Tibial artery (tissue), 4 donors: ENCODE data around the gene RPL23.

Experiments
- DNase-seq, 2 donors: peaks; one replicate each; pipeline ENCODE4 v3.0.0-alpha.2; 2019
- H3K27ac ChIP-seq, 2 donors: fragments of 200-600 bp; sonication (generic) in 1 of 2; 1 replicate in 1 of 2; 2 replicates in 1 of 2; pipeline ENCODE4 v1.5.1; 2018 to 2019; ENCODE audit warnings: mild to moderate bottlenecking in 1 of 2
- H3K27me3 ChIP-seq, 2 donors: fragments of 200-600 bp; sonication (generic) in 1 of 2; one replicate each; pipeline versions ENCODE4 v1.5.1 to v1.6.0; 2016 to 2019
- H3K36me3 ChIP-seq, 3 donors: fragments of 200-600 bp; sonication (generic) in 2 of 3; one replicate each; pipeline ENCODE4 v1.5.1; 2016 to 2019; ENCODE audit warnings: mild to moderate bottlenecking in 2 of 3
- H3K4me1 ChIP-seq, 4 donors: fragments of 200-600 bp; sonication (generic) in 2 of 4; 1 replicate in 3 of 4; 2 replicates in 1 of 4; pipeline ENCODE4 v1.5.1; 2016 to 2019
- H3K4me3 ChIP-seq, 2 donors: fragments of 200-600 bp; sonication (generic) in 1 of 2; 1 replicate in 1 of 2; 2 replicates in 1 of 2; pipeline ENCODE4 v1.5.1; 2018 to 2019; ENCODE audit warnings: mild to moderate bottlenecking in 2 of 2
- H3K9me3 ChIP-seq, 3 donors: fragments of 200-600 bp; sonication (generic) in 1 of 3; one replicate each; pipeline ENCODE4 v1.5.1; 2016 to 2019
- intact Hi-C: fragments of 100-400 bp; cut with DNase I; formaldehyde crosslinking; loops from one replicate; pipeline ENCODE4 v1.15.0; 2023; ENCODE audit warnings: low total_unique reads
- TF ChIP-seq, protein P1 (sequence below), 2 experiments: fragments of 200-600 bp in 1 of 2; fragments of 450-650 bp in 1 of 2; IDR thresholded peaks; one replicate each; pipeline ENCODE4 v1.5.1; 2017 to 2019; ENCODE audit warnings: antibody characterized with exemption in 2 of 2, mild to moderate bottlenecking in 1 of 2, moderate library complexity in 1 of 2

The RPL23 gene

DNA sequence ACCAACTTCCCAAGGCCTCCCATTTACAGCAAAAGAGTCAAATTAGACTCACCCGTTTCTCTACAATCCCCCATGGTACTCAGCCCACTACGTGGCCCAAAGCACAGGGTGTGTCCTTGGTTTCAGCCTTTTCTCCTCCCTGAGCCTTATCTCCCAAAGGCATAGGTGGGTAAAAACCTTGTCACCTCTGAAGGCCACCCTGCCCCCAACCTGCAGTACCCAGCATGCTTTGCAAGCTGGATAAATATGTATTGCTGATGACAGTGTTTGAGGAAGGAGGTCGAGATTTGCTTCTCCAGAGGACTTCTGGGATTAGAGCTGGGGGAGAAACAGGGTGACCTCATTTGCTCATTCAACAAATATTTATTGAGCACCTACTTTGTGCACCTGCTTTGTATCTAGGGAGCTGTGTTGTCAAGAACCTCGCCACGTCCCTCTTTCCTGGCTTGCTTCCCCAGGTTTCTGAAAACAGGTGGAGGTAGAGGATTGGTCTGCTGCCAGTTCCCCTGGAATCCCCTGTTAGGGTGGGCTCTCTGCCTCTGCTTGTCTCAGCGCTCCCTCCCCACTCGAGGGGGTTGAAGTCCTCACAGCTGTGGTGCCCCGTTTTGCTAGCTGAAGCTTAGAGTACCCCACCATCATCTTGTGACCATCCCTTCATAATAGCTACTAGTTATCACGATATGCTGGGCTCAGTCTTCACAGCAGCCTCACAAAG lies 19.3 kb upstream of the RPL23 start:
- Histone ChIP-seq H3K4me1 (peaks cover 6 to 78% (median 68%) of the 10 kb centered on the region in 4 donors), H3K9me3 (no peaks in the 10 kb centered on the region), H3K4me3 (peak overlapping the region; percentile 77 to 96), H3K36me3 (peaks cover 0 to 4% (median 0%) of the 10 kb centered on the region in 3 donors), H3K27ac (peak overlapping the region; percentile 92 to 98), H3K27me3 (no peaks in the 10 kb centered on the region)
- no peak for DNase-seq
- TF ChIP-seq, protein P1, sequence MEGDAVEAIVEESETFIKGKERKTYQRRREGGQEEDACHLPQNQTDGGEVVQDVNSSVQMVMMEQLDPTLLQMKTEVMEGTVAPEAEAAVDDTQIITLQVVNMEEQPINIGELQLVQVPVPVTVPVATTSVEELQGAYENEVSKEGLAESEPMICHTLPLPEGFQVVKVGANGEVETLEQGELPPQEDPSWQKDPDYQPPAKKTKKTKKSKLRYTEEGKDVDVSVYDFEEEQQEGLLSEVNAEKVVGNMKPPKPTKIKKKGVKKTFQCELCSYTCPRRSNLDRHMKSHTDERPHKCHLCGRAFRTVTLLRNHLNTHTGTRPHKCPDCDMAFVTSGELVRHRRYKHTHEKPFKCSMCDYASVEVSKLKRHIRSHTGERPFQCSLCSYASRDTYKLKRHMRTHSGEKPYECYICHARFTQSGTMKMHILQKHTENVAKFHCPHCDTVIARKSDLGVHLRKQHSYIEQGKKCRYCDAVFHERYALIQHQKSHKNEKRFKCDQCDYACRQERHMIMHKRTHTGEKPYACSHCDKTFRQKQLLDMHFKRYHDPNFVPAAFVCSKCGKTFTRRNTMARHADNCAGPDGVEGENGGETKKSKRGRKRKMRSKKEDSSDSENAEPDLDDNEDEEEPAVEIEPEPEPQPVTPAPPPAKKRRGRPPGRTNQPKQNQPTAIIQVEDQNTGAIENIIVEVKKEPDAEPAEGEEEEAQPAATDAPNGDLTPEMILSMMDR (IDR thresholded peaks at IDR 0.05) = no peak
- intact Hi-C loops = loop anchor here (10.0 kb wide), 1 partner anchor 292 kb away; the partner anchor contains the start of gene ARL5C

DNA sequence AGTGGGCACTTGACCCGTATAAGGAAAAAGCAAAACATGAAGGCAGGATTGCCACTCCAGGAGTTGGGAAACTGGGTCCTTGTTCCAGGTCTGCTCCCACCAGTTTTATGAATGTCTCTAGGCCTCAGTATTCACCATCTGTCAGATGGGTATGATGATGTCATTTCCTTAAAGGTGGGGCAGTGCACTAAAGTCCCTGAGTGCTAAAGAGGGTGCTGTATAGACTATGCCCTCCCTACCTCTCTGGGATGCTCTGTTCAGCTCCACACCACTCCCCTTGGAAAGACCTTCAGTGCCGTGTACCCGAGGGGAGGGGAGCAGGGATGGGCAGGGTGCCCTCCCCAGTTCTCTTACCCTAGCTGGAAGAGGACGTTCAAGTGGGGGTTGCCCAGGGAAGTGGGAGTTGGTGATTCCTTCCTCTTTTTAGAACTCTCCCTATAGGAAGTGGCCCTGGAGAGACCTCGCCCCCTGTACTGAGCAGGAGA lies 18.5 kb upstream of the RPL23 start:
- intact Hi-C loops = loop anchor here (10.0 kb wide), 1 partner anchor 293 kb away; the partner anchor contains the start of gene ARL5C
- DNase-seq = no peak
- H3K9me3 ChIP-seq = no peaks in the 10 kb centered on the region
- no peaks in the 10 kb centered on the region for H3K36me3 ChIP-seq
- peak overlapping the region; percentile 92 to 98 for H3K27ac ChIP-seq
- TF ChIP-seq, protein P1 (IDR thresholded peaks at IDR 0.05) = no peak
- peaks cover 6 to 76% (median 61%) of the 10 kb centered on the region in 4 donors for H3K4me1 ChIP-seq
- H3K4me3 ChIP-seq = peak overlapping the region; percentile 77 to 96
- H3K27me3 ChIP-seq = no peaks in the 10 kb centered on the region

DNA sequence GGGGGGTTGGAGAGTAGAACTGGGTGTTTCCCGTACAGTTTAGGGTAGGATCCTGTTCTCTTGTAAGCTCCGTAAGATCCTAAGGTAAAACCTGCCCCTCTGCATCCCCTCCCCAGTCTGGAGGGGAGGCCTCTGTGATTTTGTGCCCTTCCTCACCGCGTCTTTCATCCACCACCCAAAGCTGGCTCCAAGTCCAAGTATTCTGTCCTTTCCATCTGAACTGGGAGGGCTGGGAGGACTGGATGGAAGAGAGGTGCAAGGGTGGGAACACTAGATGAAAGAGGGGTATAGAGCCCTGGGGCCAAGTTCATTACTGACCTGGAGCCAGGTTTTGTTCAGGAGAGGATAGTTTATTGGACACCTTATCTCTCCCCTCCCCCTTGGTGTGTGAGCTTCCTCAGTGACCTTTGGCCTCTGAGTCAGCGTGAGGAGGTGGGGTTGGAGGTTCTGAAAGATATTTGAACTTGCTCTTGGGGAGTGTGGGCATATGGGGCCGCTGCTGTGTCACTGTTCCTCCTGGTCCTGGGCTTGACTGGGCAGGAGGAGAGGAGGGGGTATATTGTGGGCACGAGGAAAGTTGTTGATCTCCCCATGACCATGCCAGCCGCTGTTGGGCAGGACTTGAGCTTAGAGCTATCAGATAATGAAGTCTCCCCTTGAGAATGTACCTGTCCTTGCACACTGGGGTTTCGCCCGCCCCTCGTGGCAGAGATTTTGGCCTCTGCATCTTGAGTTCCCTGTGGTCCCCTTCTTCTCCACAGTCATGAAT lies 17.9 kb upstream of the RPL23 start:
- H3K9me3 ChIP-seq = no peaks in the 10 kb centered on the region
- peak; percentile 83 to 88 for DNase-seq
- H3K36me3 ChIP-seq = no peaks in the 10 kb centered on the region
- H3K27ac ChIP-seq = peak overlapping the region; percentile 92 to 98
- H3K27me3 ChIP-seq = no peaks in the 10 kb centered on the region
- TF ChIP-seq, protein P1 (IDR thresholded peaks at IDR 0.05) = no peak
- peaks cover 6 to 73% (median 54%) of the 10 kb centered on the region in 4 donors for H3K4me1 ChIP-seq
- intact Hi-C loops = loop anchor here (10.0 kb wide), 1 partner anchor 293 kb away; the partner anchor contains the start of gene ARL5C
- H3K4me3 ChIP-seq = peak overlapping the region; percentile 77 to 96

DNA sequence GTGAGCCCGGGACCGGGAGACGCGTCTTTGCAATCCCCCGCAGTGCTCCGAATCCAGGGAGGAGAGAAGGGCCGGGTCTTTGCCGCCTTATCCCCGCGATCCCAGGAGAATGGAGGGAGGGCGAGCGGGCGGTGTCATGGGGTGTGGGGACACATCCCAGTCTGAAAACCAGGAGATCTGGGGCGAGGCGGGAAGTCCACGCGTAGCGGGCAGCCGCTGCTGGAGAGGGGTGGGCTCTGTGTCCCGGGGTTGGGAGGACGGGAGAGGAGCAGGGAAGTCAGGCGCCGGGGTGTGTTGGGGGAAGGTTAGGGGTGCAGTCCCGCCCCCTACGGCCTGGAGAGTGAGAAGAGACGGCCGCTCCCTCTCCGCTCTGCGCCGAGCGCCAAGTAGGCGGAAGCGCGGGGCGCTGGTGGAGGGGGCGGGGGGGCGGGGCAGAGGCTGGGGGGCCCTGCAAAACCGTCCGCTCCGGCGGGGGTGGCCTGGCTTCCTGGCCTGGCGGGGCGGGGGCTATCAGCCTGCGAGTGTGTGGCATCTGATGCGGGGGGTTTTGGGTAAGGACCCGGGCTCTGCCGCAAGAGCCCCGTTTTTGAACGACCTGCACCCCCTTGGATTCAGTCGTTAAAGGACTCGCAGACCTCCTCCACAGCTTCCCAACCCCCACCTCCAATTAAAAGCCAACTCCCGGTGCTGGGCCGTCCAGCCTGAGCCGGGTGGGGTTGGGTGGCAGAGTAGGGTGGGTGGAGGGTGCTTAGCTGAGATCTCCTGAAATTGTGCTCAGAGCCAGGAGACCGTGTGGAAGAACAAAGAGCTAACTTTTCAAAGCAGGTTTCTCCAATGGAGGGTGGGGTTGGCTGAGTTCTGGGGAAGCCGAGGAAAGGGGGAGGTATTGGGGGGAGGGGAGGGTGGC lies 17.0 kb upstream of the RPL23 start:
- TF ChIP-seq, protein P1 (IDR thresholded peaks at IDR 0.05) = no peak
- Histone ChIP-seq H3K9me3 (no peaks in the 10 kb centered on the region), H3K4me3 (peak overlapping the region; percentile 77 to 96), H3K27ac (peak overlapping the region; percentile 92 to 98), H3K4me1 (peaks cover 6 to 63% (median 47%) of the 10 kb centered on the region in 4 donors), H3K36me3 (no peaks in the 10 kb centered on the region), H3K27me3 (no peaks in the 10 kb centered on the region)
- DNase-seq = peak; percentile 91
- intact Hi-C loops = loop anchor here (10.0 kb wide), 1 partner anchor 294 kb away; the partner anchor contains the start of gene ARL5C
